ENCODE data around the gene KDM4D. TPM values are rescaled to one million over a fixed set of nuclear protein-coding genes. Genes with fewer than 3 reads are reported as not detected.
A peak's percentile ranks its signal among the peaks of the same experiment; 100 is the strongest.

The KDM4D gene
- total and polyA plus RNA-seq, 9 of the 15 experiments (the other 6 are each of a cell fraction or from before 2014, with no cell fraction given): 0.34 to 1.1 (median 0.50) TPM

GRCh38 chr11:94973099-94973968 lies at the start of gene KDM4D, which contains the start of gene CWC15 (continued):
- no peak for TF ChIP-seq DEAF1 (CRISPR knock-in tag; IDR thresholded peaks at IDR 0.05)
- no peak for TF ChIP-seq PCBP1 (IDR thresholded peaks at IDR 0.05; ENCODE audit: low read depth, low read length, poor library complexity, severe bottlenecking)
- TF ChIP-seq EGR1 (conservative IDR thresholded peaks at IDR 0.05): peak; percentile 91
- no peak for TF ChIP-seq MCM5 (IDR thresholded peaks at IDR 0.05; ENCODE audit: low read depth)
- no peak for TF ChIP-seq GTF2A2 (tag; IDR thresholded peaks at IDR 0.05)
- no peak for TF ChIP-seq ZNF224 (CRISPR knock-in tag; IDR thresholded peaks at IDR 0.05)
- TF ChIP-seq ZNF347 (CRISPR knock-in tag; IDR thresholded peaks at IDR 0.05; ENCODE audit: low read depth): no peak
- TF ChIP-seq TCFL5 (CRISPR knock-in tag; conservative IDR thresholded peaks at IDR 0.05): no peak
- TF ChIP-seq ZNF695 (CRISPR knock-in tag; IDR thresholded peaks at IDR 0.05): no peak
- peak; percentile 38 to 40; a peak in 1 of 4 replicates for TF ChIP-seq MAZ (CRISPR knock-in tag; conservative IDR thresholded peaks at IDR 0.05 in 1 of 2, IDR thresholded peaks at IDR 0.05 in 1 of 2)
- TF ChIP-seq, protein P1, sequence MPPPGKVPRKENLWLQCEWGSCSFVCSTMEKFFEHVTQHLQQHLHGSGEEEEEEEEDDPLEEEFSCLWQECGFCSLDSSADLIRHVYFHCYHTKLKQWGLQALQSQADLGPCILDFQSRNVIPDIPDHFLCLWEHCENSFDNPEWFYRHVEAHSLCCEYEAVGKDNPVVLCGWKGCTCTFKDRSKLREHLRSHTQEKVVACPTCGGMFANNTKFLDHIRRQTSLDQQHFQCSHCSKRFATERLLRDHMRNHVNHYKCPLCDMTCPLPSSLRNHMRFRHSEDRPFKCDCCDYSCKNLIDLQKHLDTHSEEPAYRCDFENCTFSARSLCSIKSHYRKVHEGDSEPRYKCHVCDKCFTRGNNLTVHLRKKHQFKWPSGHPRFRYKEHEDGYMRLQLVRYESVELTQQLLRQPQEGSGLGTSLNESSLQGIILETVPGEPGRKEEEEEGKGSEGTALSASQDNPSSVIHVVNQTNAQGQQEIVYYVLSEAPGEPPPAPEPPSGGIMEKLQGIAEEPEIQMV (tag; conservative IDR thresholded peaks at IDR 0.05; ENCODE audit: low read depth): no peak
- no peak for TF ChIP-seq U2AF1 (optimal IDR thresholded peaks at IDR 0.05; ENCODE audit: low read depth, low read length)
- TF ChIP-seq RBM39 (optimal IDR thresholded peaks at IDR 0.05; ENCODE audit: low read depth, low read length): no peak
- TF ChIP-seq FOSL1 (tag; conservative IDR thresholded peaks at IDR 0.05): no peak; the same call in 1 of the 2 replicates
- TF ChIP-seq, protein P2, sequence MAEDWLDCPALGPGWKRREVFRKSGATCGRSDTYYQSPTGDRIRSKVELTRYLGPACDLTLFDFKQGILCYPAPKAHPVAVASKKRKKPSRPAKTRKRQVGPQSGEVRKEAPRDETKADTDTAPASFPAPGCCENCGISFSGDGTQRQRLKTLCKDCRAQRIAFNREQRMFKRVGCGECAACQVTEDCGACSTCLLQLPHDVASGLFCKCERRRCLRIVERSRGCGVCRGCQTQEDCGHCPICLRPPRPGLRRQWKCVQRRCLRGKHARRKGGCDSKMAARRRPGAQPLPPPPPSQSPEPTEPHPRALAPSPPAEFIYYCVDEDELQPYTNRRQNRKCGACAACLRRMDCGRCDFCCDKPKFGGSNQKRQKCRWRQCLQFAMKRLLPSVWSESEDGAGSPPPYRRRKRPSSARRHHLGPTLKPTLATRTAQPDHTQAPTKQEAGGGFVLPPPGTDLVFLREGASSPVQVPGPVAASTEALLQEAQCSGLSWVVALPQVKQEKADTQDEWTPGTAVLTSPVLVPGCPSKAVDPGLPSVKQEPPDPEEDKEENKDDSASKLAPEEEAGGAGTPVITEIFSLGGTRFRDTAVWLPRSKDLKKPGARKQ (CRISPR knock-in tag; IDR thresholded peaks at IDR 0.05): no peak
- TF ChIP-seq MXD1 (CRISPR knock-in tag; IDR thresholded peaks at IDR 0.05; ENCODE audit: borderline replicate concordance, poor library complexity, severe bottlenecking): no peak
- TF ChIP-seq USF2 (CRISPR knock-in tag; IDR thresholded peaks at IDR 0.05): no peak
- TF ChIP-seq, protein P3, sequence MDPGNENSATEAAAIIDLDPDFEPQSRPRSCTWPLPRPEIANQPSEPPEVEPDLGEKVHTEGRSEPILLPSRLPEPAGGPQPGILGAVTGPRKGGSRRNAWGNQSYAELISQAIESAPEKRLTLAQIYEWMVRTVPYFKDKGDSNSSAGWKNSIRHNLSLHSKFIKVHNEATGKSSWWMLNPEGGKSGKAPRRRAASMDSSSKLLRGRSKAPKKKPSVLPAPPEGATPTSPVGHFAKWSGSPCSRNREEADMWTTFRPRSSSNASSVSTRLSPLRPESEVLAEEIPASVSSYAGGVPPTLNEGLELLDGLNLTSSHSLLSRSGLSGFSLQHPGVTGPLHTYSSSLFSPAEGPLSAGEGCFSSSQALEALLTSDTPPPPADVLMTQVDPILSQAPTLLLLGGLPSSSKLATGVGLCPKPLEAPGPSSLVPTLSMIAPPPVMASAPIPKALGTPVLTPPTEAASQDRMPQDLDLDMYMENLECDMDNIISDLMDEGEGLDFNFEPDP (CRISPR knock-in tag; IDR thresholded peaks at IDR 0.05): no peak
- no peak for TF ChIP-seq SREBF2 (CRISPR knock-in tag; IDR thresholded peaks at IDR 0.05)

All from K562 (cell line).